GM21515 (cell line): ENCODE measurements around the gene ADAMTSL3.
"Not testable (repeated sequence)": the region's sequence is repeated elsewhere in the genome, so short reads cannot be mapped to it uniquely, and the experiment has no call there.

Source experiments
- ATAC-seq: cut with Tn5 transposase; IDR thresholded peaks from one replicate; pipeline ENCODE4 v1.9.1; 2021; ENCODE audit not compliant: unreplicated experiment

Gene ADAMTSL3

GRCh38 chr15:83699028-83699427, 45.1 kb downstream of the ADAMTSL3 start:
- no peak for ATAC-seq

- no peak for ATAC-seq
Observed at GRCh38 chr15:83700082-83700481, 46.2 kb downstream of the ADAMTSL3 start.

- not testable (repeated sequence) for ATAC-seq
Observed at GRCh38 chr15:83702314-83702713, 48.4 kb downstream of the ADAMTSL3 start.

- no peak for ATAC-seq
Observed at GRCh38 chr15:83708328-83708727, 54.4 kb downstream of the ADAMTSL3 start.

- no peak for ATAC-seq
Observed at GRCh38 chr15:83709241-83709640, 55.3 kb downstream of the ADAMTSL3 start.

- no peak for ATAC-seq
Observed at GRCh38 chr15:83709811-83710210, 55.9 kb downstream of the ADAMTSL3 start.

GRCh38 chr15:83710452-83710851, 56.5 kb downstream of the ADAMTSL3 start:
- ATAC-seq: no peak

- ATAC-seq: no peak
Observed at GRCh38 chr15:83711236-83711635, 57.3 kb downstream of the ADAMTSL3 start.

- ATAC-seq: no peak
Observed at GRCh38 chr15:83713242-83713641, 59.3 kb downstream of the ADAMTSL3 start.

- ATAC-seq: no peak
Observed at GRCh38 chr15:83714939-83715628, 61.2 kb downstream of the ADAMTSL3 start.

- no peak for ATAC-seq
Observed at GRCh38 chr15:83716605-83717004, 62.7 kb downstream of the ADAMTSL3 start.

- no peak for ATAC-seq
Observed at GRCh38 chr15:83717010-83717409, 63.1 kb downstream of the ADAMTSL3 start.

- ATAC-seq: no peak
Observed at GRCh38 chr15:83720468-83720867, 66.5 kb downstream of the ADAMTSL3 start.

- no peak for ATAC-seq
Observed at GRCh38 chr15:83721031-83721430, 67.1 kb downstream of the ADAMTSL3 start.

- no peak for ATAC-seq
Observed at GRCh38 chr15:83721981-83722380, 68.1 kb downstream of the ADAMTSL3 start.

GRCh38 chr15:83723216-83723615, 69.3 kb downstream of the ADAMTSL3 start:
- no peak for ATAC-seq

- ATAC-seq: no peak
Observed at GRCh38 chr15:83732196-83732595, 78.3 kb downstream of the ADAMTSL3 start.

GRCh38 chr15:83732770-83733169, 78.8 kb downstream of the ADAMTSL3 start:
- ATAC-seq: no peak

- no peak for ATAC-seq
Observed at GRCh38 chr15:83733206-83733605, 79.3 kb downstream of the ADAMTSL3 start.

GRCh38 chr15:83733691-83734090, 79.8 kb downstream of the ADAMTSL3 start:
- ATAC-seq: no peak

- ATAC-seq: no peak
Observed at GRCh38 chr15:83734487-83734886, 80.6 kb downstream of the ADAMTSL3 start.

GRCh38 chr15:83739629-83740028, 85.7 kb downstream of the ADAMTSL3 start:
- no peak for ATAC-seq

- ATAC-seq: no peak
Observed at GRCh38 chr15:83745771-83746170, 91.8 kb downstream of the ADAMTSL3 start.
